SK-N-SH treated with all-trans-retinoic acid at 6 μM for 48 hours (cell line): ENCODE measurements around the gene BLVRB.

Source experiments
- ATAC-seq: fragments of 200-7000 bp; cut with Tn5 transposase; 3 replicates; pipeline ENCODE4 v1.9.1; 2020; ENCODE audit warnings: mild to moderate bottlenecking, moderate library complexity
- ARNTL ChIP-seq: fragments of 450-650 bp; formaldehyde crosslinking; IDR thresholded peaks from 2 replicates; pipeline ENCODE4 v1.5.0; 2020; ENCODE audit warnings: low read depth, mild to moderate bottlenecking, moderate library complexity, borderline replicate concordance
- BACH2 ChIP-seq: fragments of 250-450 bp; sonication (Bioruptor Pico); IDR thresholded peaks from 2 replicates; pipeline ENCODE4 v1.9.0; 2021; ENCODE audit warnings: mild to moderate bottlenecking, borderline replicate concordance
- CSDC2 ChIP-seq: fragments of 250-450 bp; sonication (Bioruptor Pico); IDR thresholded peaks from 2 replicates; pipeline ENCODE4 v1.5.0; 2020; ENCODE audit warnings: mild to moderate bottlenecking, moderate library complexity
- ESRRG ChIP-seq: fragments of 250-450 bp; sonication (Bioruptor Pico); IDR thresholded peaks from 2 replicates; pipeline ENCODE4 v1.6.1; 2021; ENCODE audit warnings: mild to moderate bottlenecking
- GLIS3 ChIP-seq: fragments of 250-450 bp; sonication (Bioruptor Pico); IDR thresholded peaks from 2 replicates; pipeline ENCODE4 v1.5.0; 2020; ENCODE audit warnings: mild to moderate bottlenecking, moderate library complexity
- ISL1 ChIP-seq: fragments of 250-450 bp; sonication (Bioruptor Pico); IDR thresholded peaks from 2 replicates; pipeline ENCODE4 v2.1.2; 2022; ENCODE audit warnings: mild to moderate bottlenecking, moderate library complexity
- OSR1 ChIP-seq: fragments of 250-450 bp; sonication (Bioruptor Pico); IDR thresholded peaks from 2 replicates; pipeline ENCODE4 v1.8.0; 2022; ENCODE audit warnings: moderate library complexity, mild to moderate bottlenecking, inconsistent platforms
- PPARA ChIP-seq: fragments of 250-450 bp; sonication (Bioruptor Pico); IDR thresholded peaks from 2 replicates; pipeline ENCODE4 v1.5.0; 2020; ENCODE audit warnings: mild to moderate bottlenecking, borderline replicate concordance
- RARB ChIP-seq: fragments of 250-450 bp; sonication (Bioruptor Pico); IDR thresholded peaks from 2 replicates; pipeline ENCODE4 v1.8.0; 2021; ENCODE audit warnings: mild to moderate bottlenecking, moderate library complexity
- TCF4 ChIP-seq: fragments of 250-450 bp; sonication (Bioruptor Pico); IDR thresholded peaks from 2 replicates; pipeline ENCODE4 v1.8.0; 2021; ENCODE audit warnings: mild to moderate bottlenecking, moderate library complexity, borderline replicate concordance
- TOX ChIP-seq: fragments of 250-450 bp; sonication (Bioruptor Pico); IDR thresholded peaks from 2 replicates; pipeline ENCODE4 v1.8.0; 2021; ENCODE audit warnings: mild to moderate bottlenecking, moderate library complexity, borderline replicate concordance
- ZC3H10 ChIP-seq: fragments of 250-450 bp; sonication (Bioruptor Pico); IDR thresholded peaks from 2 replicates; pipeline ENCODE4 v1.5.1; 2021; ENCODE audit warnings: mild to moderate bottlenecking, moderate library complexity
- ZFP3 ChIP-seq: fragments of 250-450 bp; sonication (Bioruptor Pico); IDR thresholded peaks from 2 replicates; pipeline ENCODE4 v1.5.0; 2020; ENCODE audit warnings: mild to moderate bottlenecking, moderate library complexity
- ZFP30 ChIP-seq: fragments of 450-650 bp; formaldehyde crosslinking; IDR thresholded peaks from 2 replicates; pipeline ENCODE4 v1.5.0; 2022; ENCODE audit warnings: mild to moderate bottlenecking, moderate library complexity
- ZNF565 ChIP-seq: fragments of 450-650 bp; formaldehyde crosslinking; conservative IDR thresholded peaks from 2 replicates; pipeline ENCODE4 v1.5.0; 2020; ENCODE audit warnings: low read depth, mild to moderate bottlenecking, moderate library complexity
- ZNF70 ChIP-seq: fragments of 450-650 bp; formaldehyde crosslinking; IDR thresholded peaks from 2 replicates; pipeline ENCODE4 v1.5.0; 2020; ENCODE audit warnings: mild to moderate bottlenecking, moderate library complexity
- ZNF8 ChIP-seq: fragments of 450-650 bp; formaldehyde crosslinking; IDR thresholded peaks from 2 replicates; pipeline ENCODE4 v1.5.0; 2020; ENCODE audit warnings: mild to moderate bottlenecking, moderate library complexity
- TF ChIP-seq, protein P1 (sequence below): fragments of 250-450 bp; sonication (Bioruptor Pico); IDR thresholded peaks from 2 replicates; pipeline ENCODE4 v1.8.0; 2021; ENCODE audit warnings: low read depth, mild to moderate bottlenecking, moderate library complexity, borderline replicate concordance
- TF ChIP-seq, protein P2 (sequence below): fragments of 250-450 bp; sonication (Bioruptor Pico); IDR thresholded peaks from 2 replicates; pipeline ENCODE4 v1.5.1; 2021; ENCODE audit warnings: mild to moderate bottlenecking, moderate library complexity
- TF ChIP-seq, protein P3 (sequence below): fragments of 250-450 bp; sonication (Bioruptor Pico); IDR thresholded peaks from 2 replicates; pipeline ENCODE4 v1.8.0; 2020; ENCODE audit warnings: mild to moderate bottlenecking, moderate library complexity, borderline replicate concordance
- TF ChIP-seq, protein P4 (sequence below): fragments of 250-450 bp; sonication (Bioruptor Pico); IDR thresholded peaks from 2 replicates; pipeline ENCODE4 v1.5.1; 2020; ENCODE audit warnings: low read depth, mild to moderate bottlenecking, moderate library complexity
- TF ChIP-seq, protein P5 (sequence below): fragments of 250-450 bp; sonication (Bioruptor Pico); IDR thresholded peaks from 2 replicates; pipeline ENCODE4 v1.5.0; 2020; ENCODE audit warnings: mild to moderate bottlenecking, moderate library complexity

Gene BLVRB

DNA sequence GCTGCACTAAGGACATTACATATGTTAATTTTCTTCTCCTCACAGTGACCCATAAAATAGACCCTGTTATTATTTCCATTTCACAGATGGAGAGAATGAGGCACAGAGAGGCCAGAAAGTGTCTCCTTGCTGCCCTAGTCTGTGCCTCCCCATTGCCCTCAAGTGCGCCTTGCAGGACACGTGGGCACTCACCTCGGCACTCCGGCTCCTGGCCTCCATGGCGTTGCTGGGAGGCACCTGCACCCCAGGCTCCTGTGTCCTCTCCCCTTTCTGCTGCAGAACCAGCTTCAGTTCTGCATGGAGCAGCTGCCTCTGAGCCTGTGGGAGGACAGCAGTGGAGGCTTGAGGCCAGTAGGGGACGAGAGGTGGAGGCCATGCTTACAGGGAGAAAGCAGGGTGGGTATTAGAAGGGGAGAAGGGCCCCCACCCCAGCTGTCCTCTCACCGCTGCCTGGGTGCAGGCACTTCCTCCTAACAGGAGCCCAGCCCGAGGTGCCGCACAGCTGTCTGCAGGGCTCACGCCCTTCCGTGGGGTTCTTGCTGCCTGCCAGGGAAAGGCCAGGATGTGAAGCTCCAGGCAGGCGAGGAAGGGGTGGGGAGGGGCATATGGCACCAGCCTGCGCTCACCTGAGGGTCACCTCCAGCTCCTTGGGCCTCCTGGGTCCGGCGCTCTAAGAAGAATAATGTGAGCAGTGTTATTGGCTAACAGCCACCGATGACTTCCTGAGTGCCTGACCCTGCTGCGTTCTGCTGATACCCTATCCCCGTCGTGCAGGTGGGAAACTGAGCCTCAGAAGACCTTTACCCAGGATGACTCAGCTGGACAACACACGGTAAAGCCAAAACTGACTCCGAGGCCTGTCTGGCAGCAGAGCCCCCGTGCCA lies 57.6 kb downstream of the BLVRB start:
- TF ChIP-seq, protein P1, sequence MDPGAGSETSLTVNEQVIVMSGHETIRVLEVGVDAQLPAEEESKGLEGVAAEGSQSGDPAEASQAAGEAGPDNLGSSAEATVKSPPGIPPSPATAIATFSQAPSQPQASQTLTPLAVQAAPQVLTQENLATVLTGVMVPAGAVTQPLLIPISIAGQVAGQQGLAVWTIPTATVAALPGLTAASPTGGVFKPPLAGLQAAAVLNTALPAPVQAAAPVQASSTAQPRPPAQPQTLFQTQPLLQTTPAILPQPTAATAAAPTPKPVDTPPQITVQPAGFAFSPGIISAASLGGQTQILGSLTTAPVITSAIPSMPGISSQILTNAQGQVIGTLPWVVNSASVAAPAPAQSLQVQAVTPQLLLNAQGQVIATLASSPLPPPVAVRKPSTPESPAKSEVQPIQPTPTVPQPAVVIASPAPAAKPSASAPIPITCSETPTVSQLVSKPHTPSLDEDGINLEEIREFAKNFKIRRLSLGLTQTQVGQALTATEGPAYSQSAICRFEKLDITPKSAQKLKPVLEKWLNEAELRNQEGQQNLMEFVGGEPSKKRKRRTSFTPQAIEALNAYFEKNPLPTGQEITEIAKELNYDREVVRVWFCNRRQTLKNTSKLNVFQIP (CRISPR knock-in tag): no peak
- no peak for TF ChIP-seq ZNF8
- TF ChIP-seq ZFP30 (CRISPR knock-in tag): no peak
- no peak for TF ChIP-seq ZFP3 (CRISPR knock-in tag)
- TF ChIP-seq, protein P2, sequence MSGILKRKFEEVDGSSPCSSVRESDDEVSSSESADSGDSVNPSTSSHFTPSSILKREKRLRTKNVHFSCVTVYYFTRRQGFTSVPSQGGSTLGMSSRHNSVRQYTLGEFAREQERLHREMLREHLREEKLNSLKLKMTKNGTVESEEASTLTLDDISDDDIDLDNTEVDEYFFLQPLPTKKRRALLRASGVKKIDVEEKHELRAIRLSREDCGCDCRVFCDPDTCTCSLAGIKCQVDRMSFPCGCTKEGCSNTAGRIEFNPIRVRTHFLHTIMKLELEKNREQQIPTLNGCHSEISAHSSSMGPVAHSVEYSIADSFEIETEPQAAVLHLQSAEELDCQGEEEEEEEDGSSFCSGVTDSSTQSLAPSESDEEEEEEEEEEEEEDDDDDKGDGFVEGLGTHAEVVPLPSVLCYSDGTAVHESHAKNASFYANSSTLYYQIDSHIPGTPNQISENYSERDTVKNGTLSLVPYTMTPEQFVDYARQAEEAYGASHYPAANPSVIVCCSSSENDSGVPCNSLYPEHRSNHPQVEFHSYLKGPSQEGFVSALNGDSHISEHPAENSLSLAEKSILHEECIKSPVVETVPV (CRISPR knock-in tag): no peak
- no peak for TF ChIP-seq ISL1 (CRISPR knock-in tag)
- no peak for TF ChIP-seq BACH2 (CRISPR knock-in tag)
- no peak for TF ChIP-seq ZC3H10 (CRISPR knock-in tag)
- no peak for TF ChIP-seq PPARA (CRISPR knock-in tag)
- TF ChIP-seq TOX: no peak
- TF ChIP-seq RARB: no peak
- TF ChIP-seq ZNF565 (CRISPR knock-in tag): no peak
- TF ChIP-seq ESRRG: no peak
- TF ChIP-seq, protein P3, sequence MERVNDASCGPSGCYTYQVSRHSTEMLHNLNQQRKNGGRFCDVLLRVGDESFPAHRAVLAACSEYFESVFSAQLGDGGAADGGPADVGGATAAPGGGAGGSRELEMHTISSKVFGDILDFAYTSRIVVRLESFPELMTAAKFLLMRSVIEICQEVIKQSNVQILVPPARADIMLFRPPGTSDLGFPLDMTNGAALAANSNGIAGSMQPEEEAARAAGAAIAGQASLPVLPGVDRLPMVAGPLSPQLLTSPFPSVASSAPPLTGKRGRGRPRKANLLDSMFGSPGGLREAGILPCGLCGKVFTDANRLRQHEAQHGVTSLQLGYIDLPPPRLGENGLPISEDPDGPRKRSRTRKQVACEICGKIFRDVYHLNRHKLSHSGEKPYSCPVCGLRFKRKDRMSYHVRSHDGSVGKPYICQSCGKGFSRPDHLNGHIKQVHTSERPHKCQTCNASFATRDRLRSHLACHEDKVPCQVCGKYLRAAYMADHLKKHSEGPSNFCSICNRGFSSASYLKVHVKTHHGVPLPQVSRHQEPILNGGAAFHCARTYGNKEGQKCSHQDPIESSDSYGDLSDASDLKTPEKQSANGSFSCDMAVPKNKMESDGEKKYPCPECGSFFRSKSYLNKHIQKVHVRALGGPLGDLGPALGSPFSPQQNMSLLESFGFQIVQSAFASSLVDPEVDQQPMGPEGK: no peak
- TF ChIP-seq, protein P4, sequence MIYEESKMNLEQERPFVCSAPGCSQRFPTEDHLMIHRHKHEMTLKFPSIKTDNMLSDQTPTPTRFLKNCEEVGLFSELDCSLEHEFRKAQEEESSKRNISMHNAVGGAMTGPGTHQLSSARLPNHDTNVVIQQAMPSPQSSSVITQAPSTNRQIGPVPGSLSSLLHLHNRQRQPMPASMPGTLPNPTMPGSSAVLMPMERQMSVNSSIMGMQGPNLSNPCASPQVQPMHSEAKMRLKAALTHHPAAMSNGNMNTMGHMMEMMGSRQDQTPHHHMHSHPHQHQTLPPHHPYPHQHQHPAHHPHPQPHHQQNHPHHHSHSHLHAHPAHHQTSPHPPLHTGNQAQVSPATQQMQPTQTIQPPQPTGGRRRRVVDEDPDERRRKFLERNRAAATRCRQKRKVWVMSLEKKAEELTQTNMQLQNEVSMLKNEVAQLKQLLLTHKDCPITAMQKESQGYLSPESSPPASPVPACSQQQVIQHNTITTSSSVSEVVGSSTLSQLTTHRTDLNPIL (CRISPR knock-in tag): no peak
- no peak for TF ChIP-seq OSR1 (CRISPR knock-in tag)
- no peak for ATAC-seq

DNA sequence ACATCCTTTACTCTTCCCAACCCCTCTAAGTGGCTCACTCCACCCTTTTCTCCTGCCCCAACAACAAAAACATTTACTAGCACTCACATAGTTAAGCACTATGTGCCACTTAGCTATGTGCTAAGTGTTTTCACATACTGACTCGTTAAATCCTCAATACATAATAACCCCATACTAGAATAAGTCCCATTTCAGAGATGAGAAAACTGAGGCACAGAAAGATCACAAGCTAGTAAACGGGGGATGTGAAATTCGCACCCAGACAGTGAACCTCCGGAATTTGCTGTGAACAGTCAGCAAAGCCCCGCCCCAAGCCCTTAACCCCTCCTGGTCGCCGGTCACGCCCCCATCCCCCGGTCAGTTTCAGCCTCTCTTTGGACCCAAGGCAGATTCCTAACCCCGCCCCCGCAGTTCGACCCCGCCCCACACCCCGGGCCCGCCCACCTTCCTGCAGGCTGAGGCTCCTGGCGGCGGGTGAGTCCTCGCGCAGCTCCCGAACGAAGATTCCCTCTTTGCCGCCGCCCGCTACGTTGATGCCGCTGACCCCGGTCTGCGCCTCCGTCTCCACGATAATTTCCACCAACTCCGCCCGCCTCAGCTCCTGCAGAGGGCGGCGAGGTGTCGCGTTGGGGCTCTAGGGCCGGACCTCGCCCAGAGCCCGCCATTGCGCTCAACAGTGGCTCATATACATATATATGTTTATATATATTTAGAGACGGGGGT lies 62.1 kb downstream of the BLVRB start:
- ATAC-seq: peak; percentile 95
- TF ChIP-seq ISL1 (CRISPR knock-in tag) (no peak), GLIS3 (no peak), ZC3H10 (CRISPR knock-in tag) (no peak), RARB (no peak), TCF4 (no peak), ZNF565 (CRISPR knock-in tag) (no peak), OSR1 (CRISPR knock-in tag) (no peak), ZNF70 (no peak), CSDC2 (CRISPR knock-in tag) (no peak), TOX (no peak), BACH2 (CRISPR knock-in tag) (no peak), ZFP30 (CRISPR knock-in tag) (no peak), ARNTL (CRISPR knock-in tag) (no peak), PPARA (CRISPR knock-in tag) (no peak), ESRRG (no peak)
- TF ChIP-seq, protein P1 (CRISPR knock-in tag): no peak
- TF ChIP-seq, protein P5, sequence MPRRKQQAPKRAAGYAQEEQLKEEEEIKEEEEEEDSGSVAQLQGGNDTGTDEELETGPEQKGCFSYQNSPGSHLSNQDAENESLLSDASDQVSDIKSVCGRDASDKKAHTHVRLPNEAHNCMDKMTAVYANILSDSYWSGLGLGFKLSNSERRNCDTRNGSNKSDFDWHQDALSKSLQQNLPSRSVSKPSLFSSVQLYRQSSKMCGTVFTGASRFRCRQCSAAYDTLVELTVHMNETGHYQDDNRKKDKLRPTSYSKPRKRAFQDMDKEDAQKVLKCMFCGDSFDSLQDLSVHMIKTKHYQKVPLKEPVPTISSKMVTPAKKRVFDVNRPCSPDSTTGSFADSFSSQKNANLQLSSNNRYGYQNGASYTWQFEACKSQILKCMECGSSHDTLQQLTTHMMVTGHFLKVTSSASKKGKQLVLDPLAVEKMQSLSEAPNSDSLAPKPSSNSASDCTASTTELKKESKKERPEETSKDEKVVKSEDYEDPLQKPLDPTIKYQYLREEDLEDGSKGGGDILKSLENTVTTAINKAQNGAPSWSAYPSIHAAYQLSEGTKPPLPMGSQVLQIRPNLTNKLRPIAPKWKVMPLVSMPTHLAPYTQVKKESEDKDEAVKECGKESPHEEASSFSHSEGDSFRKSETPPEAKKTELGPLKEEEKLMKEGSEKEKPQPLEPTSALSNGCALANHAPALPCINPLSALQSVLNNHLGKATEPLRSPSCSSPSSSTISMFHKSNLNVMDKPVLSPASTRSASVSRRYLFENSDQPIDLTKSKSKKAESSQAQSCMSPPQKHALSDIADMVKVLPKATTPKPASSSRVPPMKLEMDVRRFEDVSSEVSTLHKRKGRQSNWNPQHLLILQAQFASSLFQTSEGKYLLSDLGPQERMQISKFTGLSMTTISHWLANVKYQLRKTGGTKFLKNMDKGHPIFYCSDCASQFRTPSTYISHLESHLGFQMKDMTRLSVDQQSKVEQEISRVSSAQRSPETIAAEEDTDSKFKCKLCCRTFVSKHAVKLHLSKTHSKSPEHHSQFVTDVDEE (CRISPR knock-in tag): no peak
- TF ChIP-seq, protein P4 (CRISPR knock-in tag): no peak
- TF ChIP-seq, all 23 proteins: peak for 0
